HepG2 (cell line): Measurements from ENCODE around the gene PLXND1. TPM values are rescaled to one million over a fixed set of nuclear protein-coding genes. Genes with fewer than 3 reads are reported as not detected.

Source experiments
- BRCA1 ChIP-seq: sonication (generic); formaldehyde crosslinking; IDR thresholded peaks from 2 replicates; pipeline ENCODE4 v1.4.0; 2020; ENCODE audit warnings: missing genetic modification reagents
- FOXJ3 ChIP-seq: sonication (generic); formaldehyde crosslinking; IDR thresholded peaks from 2 replicates; pipeline ENCODE4 v1.4.0; 2020; ENCODE audit warnings: missing genetic modification reagents, mild to moderate bottlenecking, borderline replicate concordance
- GATAD2A ChIP-seq: IDR thresholded peaks from 2 replicates; pipeline ENCODE4 v1.6.1; 2016
- GTF2F1 ChIP-seq: fragments of 150-350 bp; IDR thresholded peaks from 2 replicates; pipeline ENCODE4 v1.6.1; 2014; ENCODE audit warnings: low read length
- HOXA3 ChIP-seq: sonication (generic); formaldehyde crosslinking; IDR thresholded peaks from 2 replicates; pipeline ENCODE4 v1.5.0; 2020; ENCODE audit warnings: missing genetic modification reagents
- HOXD1 ChIP-seq: sonication (generic); formaldehyde crosslinking; IDR thresholded peaks from 2 replicates; pipeline ENCODE4 v1.5.0; 2020; ENCODE audit warnings: missing genetic modification reagents
- KAT8 ChIP-seq: IDR thresholded peaks from 2 replicates; pipeline ENCODE4 v1.6.1; 2016; ENCODE audit warnings: missing genetic modification reagents, missing compliant biosample characterization
- MIXL1 ChIP-seq: IDR thresholded peaks from 2 replicates; pipeline ENCODE4 v1.6.1; 2016
- ONECUT2 ChIP-seq: sonication (generic); formaldehyde crosslinking; IDR thresholded peaks from 2 replicates; pipeline ENCODE4 v1.4.0; 2020; ENCODE audit warnings: missing genetic modification reagents
- SIN3B ChIP-seq: fragments of 150-350 bp; IDR thresholded peaks from 2 replicates; pipeline ENCODE4 v1.6.1; 2014; ENCODE audit warnings: low read length
- ZKSCAN1 ChIP-seq: fragments of 150-350 bp; IDR thresholded peaks from 2 replicates; pipeline ENCODE4 v1.6.1; 2014; ENCODE audit warnings: low read length
- ZNF136 ChIP-seq: sonication (generic); formaldehyde crosslinking; IDR thresholded peaks from 2 replicates; pipeline ENCODE4 v1.8.1; 2022; ENCODE audit warnings: low read depth, mild to moderate bottlenecking, moderate library complexity, missing genetic modification reagents
- ZNF460 ChIP-seq: sonication (generic); formaldehyde crosslinking; IDR thresholded peaks from 2 replicates; pipeline ENCODE4 v1.5.1; 2020; ENCODE audit warnings: missing genetic modification reagents, mild to moderate bottlenecking, borderline replicate concordance
- polyA plus RNA-seq, 8 experiments: library from polyadenylated mRNA; depleted of rRNA in 3 of 8; stranded (reverse) in 7 of 8; unstranded in 1 of 8; fragments of >200 nt; fragmentation: Illumina TruSeq in 4 of 8; extraction: Trizol in 4 of 8; gene quantifications; 2 replicates each; pipeline versions ENCODE4 v1.2.1 to v1.2.3, GENCODE V29; 2011 to 2016; ENCODE audit warnings: low read depth in 4 of 8, missing spikeins in 1 of 8, mixed read lengths in 1 of 8; ENCODE audit not compliant: insufficient read depth in 1 of 8
- total RNA-seq, 5 experiments: library from RNA; depleted of rRNA; stranded (reverse); fragments of >200 nt; fragmentation: Illumina TruSeq; extraction: Trizol; gene quantifications; 2 replicates each; pipeline ENCODE4 v1.2.3, GENCODE V29; 2016; ENCODE audit warnings: low read depth in 1 of 5
- TF ChIP-seq, protein P1 (sequence below): sonication (generic); formaldehyde crosslinking; IDR thresholded peaks from 2 replicates; pipeline ENCODE4 v1.4.0; 2020; ENCODE audit warnings: missing genetic modification reagents, mild to moderate bottlenecking, borderline replicate concordance
- TF ChIP-seq, protein P2 (sequence below): sonication (generic); formaldehyde crosslinking; IDR thresholded peaks from 2 replicates; pipeline ENCODE4 v1.8.1; 2023; ENCODE audit warnings: mild to moderate bottlenecking, moderate library complexity, missing genetic modification reagents
- TF ChIP-seq, protein P3 (sequence below): IDR thresholded peaks from 2 replicates; pipeline ENCODE4 v1.6.1; 2016; ENCODE audit warnings: low read depth, missing genetic modification reagents, missing compliant biosample characterization

PLXND1 gene
- total and polyA plus RNA-seq, 2 of the 13 experiments (the other 11 are each of a cell fraction or from before 2014, with no cell fraction given): 15.9 to 42.0 TPM

DNA sequence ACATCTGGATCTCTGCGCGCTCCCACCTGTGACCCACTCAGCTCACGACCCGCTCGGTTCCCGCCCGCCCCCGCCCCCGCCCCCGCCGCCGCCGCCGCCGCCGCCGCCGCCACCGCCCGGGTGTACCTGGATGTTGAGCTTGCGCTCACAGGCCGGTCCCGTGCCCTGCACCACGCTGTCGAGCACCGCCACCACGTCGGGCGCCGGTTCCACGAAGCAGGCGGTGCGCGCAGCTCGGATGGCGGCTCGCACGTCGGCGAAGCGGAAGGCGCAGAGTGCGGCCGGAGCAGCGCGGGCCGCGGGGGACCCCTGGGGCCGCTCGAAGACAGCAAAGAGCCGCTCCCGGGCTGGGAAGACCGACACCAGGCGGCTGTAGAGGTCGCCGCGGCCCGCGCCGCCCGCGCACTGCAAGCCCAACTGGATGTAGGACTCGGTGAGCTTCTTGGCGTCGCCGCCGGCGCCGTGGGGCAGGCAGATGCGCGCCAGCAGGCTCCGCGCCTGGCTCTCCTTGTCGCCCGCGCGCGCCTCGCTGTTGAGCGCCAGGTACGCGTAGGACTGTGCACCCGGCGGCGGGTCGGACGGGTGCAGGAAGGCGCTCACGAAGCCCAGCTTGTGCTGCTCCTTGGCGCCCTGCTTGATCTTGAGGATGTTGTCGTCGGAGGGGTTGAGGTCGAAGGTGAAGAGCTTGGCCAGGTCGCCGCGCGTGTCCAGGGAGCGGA, 1.1 kb downstream of the PLXND1 start (continued):
- TF ChIP-seq, protein P1, sequence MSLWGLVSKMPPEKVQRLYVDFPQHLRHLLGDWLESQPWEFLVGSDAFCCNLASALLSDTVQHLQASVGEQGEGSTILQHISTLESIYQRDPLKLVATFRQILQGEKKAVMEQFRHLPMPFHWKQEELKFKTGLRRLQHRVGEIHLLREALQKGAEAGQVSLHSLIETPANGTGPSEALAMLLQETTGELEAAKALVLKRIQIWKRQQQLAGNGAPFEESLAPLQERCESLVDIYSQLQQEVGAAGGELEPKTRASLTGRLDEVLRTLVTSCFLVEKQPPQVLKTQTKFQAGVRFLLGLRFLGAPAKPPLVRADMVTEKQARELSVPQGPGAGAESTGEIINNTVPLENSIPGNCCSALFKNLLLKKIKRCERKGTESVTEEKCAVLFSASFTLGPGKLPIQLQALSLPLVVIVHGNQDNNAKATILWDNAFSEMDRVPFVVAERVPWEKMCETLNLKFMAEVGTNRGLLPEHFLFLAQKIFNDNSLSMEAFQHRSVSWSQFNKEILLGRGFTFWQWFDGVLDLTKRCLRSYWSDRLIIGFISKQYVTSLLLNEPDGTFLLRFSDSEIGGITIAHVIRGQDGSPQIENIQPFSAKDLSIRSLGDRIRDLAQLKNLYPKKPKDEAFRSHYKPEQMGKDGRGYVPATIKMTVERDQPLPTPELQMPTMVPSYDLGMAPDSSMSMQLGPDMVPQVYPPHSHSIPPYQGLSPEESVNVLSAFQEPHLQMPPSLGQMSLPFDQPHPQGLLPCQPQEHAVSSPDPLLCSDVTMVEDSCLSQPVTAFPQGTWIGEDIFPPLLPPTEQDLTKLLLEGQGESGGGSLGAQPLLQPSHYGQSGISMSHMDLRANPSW: no peak
- TF ChIP-seq ZKSCAN1: no peak
- TF ChIP-seq GATAD2A (CRISPR knock-in tag): no peak
- no peak for TF ChIP-seq ZNF136 (CRISPR knock-in tag)
- no peak for TF ChIP-seq GTF2F1
- TF ChIP-seq, protein P2, sequence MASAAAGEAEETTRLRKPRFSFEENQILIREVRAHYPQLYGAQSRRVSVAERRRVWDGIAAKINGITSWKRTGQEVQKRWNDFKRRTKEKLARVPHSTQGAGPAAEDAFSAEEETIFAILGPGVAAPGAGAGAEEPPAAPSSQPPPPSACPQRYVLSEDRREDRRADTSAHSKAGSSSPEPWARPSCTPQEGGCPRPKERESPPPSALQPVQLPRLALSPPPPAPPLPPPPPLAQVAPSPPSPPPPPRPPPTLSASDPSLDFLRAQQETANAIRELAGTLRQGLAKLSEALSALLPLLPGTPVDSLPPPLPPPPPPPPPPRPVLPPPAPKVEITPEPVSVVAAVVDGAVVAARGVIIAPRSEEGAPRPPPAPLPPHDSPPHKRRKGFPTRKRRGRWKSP (CRISPR knock-in tag): no peak; the same call in none of the 2 replicates
- no peak for TF ChIP-seq MIXL1
- no peak for TF ChIP-seq ZNF460 (CRISPR knock-in tag)
- TF ChIP-seq FOXJ3 (CRISPR knock-in tag): no peak
- TF ChIP-seq, protein P3, sequence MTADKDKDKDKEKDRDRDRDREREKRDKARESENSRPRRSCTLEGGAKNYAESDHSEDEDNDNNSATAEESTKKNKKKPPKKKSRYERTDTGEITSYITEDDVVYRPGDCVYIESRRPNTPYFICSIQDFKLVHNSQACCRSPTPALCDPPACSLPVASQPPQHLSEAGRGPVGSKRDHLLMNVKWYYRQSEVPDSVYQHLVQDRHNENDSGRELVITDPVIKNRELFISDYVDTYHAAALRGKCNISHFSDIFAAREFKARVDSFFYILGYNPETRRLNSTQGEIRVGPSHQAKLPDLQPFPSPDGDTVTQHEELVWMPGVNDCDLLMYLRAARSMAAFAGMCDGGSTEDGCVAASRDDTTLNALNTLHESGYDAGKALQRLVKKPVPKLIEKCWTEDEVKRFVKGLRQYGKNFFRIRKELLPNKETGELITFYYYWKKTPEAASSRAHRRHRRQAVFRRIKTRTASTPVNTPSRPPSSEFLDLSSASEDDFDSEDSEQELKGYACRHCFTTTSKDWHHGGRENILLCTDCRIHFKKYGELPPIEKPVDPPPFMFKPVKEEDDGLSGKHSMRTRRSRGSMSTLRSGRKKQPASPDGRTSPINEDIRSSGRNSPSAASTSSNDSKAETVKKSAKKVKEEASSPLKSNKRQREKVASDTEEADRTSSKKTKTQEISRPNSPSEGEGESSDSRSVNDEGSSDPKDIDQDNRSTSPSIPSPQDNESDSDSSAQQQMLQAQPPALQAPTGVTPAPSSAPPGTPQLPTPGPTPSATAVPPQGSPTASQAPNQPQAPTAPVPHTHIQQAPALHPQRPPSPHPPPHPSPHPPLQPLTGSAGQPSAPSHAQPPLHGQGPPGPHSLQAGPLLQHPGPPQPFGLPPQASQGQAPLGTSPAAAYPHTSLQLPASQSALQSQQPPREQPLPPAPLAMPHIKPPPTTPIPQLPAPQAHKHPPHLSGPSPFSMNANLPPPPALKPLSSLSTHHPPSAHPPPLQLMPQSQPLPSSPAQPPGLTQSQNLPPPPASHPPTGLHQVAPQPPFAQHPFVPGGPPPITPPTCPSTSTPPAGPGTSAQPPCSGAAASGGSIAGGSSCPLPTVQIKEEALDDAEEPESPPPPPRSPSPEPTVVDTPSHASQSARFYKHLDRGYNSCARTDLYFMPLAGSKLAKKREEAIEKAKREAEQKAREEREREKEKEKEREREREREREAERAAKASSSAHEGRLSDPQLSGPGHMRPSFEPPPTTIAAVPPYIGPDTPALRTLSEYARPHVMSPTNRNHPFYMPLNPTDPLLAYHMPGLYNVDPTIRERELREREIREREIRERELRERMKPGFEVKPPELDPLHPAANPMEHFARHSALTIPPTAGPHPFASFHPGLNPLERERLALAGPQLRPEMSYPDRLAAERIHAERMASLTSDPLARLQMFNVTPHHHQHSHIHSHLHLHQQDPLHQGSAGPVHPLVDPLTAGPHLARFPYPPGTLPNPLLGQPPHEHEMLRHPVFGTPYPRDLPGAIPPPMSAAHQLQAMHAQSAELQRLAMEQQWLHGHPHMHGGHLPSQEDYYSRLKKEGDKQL (CRISPR knock-in tag): no peak
- TF ChIP-seq HOXA3 (CRISPR knock-in tag): peak; percentile 67
- no peak for TF ChIP-seq KAT8 (CRISPR knock-in tag)
- peak; percentile 62; the same call in 1 of the 2 replicates for TF ChIP-seq HOXD1 (CRISPR knock-in tag)
- no peak for TF ChIP-seq SIN3B
- no peak for TF ChIP-seq BRCA1 (CRISPR knock-in tag)
- TF ChIP-seq ONECUT2 (CRISPR knock-in tag): no peak
